ENCODE measurements around the gene ZNF526.

The ZNF526 gene

GRCh38 chr19:42189133-42189532 lies 31.0 kb upstream of the ZNF526 start:
- no peak for DNase-seq (ENCODE audit: low read depth in 1 of 2, low spot score in 1 of 2)
- TF ChIP-seq GABPA (IDR thresholded peaks at IDR 0.05; ENCODE audit: low read depth) (no peak), SPI1 (IDR thresholded peaks at IDR 0.05; ENCODE audit: borderline replicate concordance, low read depth) (no peak), POLR2AphosphoS5 (IDR thresholded peaks at IDR 0.05; ENCODE audit: low read depth) (no peak), REST (IDR thresholded peaks at IDR 0.05; ENCODE audit: insufficient replicate concordance, low read depth) (no peak), CTCF (IDR thresholded peaks at IDR 0.05; ENCODE audit: insufficient read depth, low read length) (no peak)
- H3K27me3 ChIP-seq (ENCODE audit: insufficient read depth, poor library complexity, severe bottlenecking) = no peaks in the 10 kb centered on the region
- no peak overlapping the region for H3K4me3 ChIP-seq (replicated peaks; ENCODE audit: insufficient read depth, low read length)
- no peak overlapping the region for H3K27ac ChIP-seq (replicated peaks)

- TF ChIP-seq SPI1 (IDR thresholded peaks at IDR 0.05; ENCODE audit: borderline replicate concordance, low read depth) (no peak), GABPA (IDR thresholded peaks at IDR 0.05; ENCODE audit: low read depth) (no peak), CTCF (IDR thresholded peaks at IDR 0.05; ENCODE audit: insufficient read depth, low read length) (no peak), POLR2AphosphoS5 (IDR thresholded peaks at IDR 0.05; ENCODE audit: low read depth) (no peak), REST (IDR thresholded peaks at IDR 0.05; ENCODE audit: insufficient replicate concordance, low read depth) (no peak)
- H3K4me3 ChIP-seq (replicated peaks; ENCODE audit: insufficient read depth, low read length) = no peak overlapping the region
- DNase-seq (ENCODE audit: low read depth in 1 of 2, low spot score in 1 of 2) = no peak
These were observed 28.8 kb upstream of the ZNF526 start for GRCh38 chr19:42191330-42191729.

DNA sequence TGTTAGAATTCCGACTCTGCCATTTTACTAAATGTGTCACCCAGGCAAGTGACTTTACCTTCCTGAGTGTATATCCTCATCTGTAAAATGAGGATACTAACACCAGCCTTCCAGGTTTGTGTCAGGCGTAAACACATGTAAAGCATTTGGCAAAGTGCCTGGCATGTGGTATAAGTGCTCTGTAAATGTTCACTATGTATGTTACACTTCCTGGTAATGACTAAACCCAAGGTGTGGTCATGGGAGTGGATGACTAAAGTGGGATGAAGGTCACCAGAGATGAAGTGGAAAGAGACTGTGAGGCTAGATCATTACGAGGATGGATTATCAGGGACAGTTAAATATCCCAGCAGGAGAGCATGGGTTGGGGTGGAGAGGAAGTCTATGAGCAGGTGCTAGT lies 28.3 kb upstream of the ZNF526 start:
- Histone ChIP-seq H3K27ac (replicated peaks) (no peak overlapping the region), H3K27me3 (ENCODE audit: insufficient read depth, poor library complexity, severe bottlenecking) (no peaks in the 10 kb centered on the region), H3K4me3 (replicated peaks; ENCODE audit: insufficient read depth, low read length) (no peak overlapping the region)
- TF ChIP-seq POLR2AphosphoS5 (IDR thresholded peaks at IDR 0.05; ENCODE audit: low read depth) (no peak), CTCF (IDR thresholded peaks at IDR 0.05; ENCODE audit: insufficient read depth, low read length) (no peak), SPI1 (IDR thresholded peaks at IDR 0.05; ENCODE audit: borderline replicate concordance, low read depth) (no peak), REST (IDR thresholded peaks at IDR 0.05; ENCODE audit: insufficient replicate concordance, low read depth) (no peak), GABPA (IDR thresholded peaks at IDR 0.05; ENCODE audit: low read depth) (no peak)
- DNase-seq (ENCODE audit: low read depth in 1 of 2, low spot score in 1 of 2) = no peak

More at GRCh38 chr19:42191330-42191729, 28.8 kb upstream of the ZNF526 start:
- Histone ChIP-seq H3K27me3 (ENCODE audit: insufficient read depth, poor library complexity, severe bottlenecking) (no peaks in the 10 kb centered on the region), H3K27ac (replicated peaks) (no peak overlapping the region)
